ENCODE data around the gene RGS7. TPM values are rescaled to one million over a fixed set of nuclear protein-coding genes. Genes with fewer than 3 reads are reported as not detected.

RGS7 gene
- 0.65 TPM in 1 of 2 replicates, not detected in the other for total RNA-seq

GRCh38 chr1:241356519-241357365 is at the start of gene RGS7:
Gene RGS7 (minus strand): TSS chr1:241357205.

Other genes with a start within 250 kb of the RGS7 start
- 99.5 and 115 TPM in 2 replicates for gene FH, start 162.6 kb upstream of the RGS7 start, total RNA-seq
- under 0.01 TPM in 1 of 2 replicates, not detected in the other for gene KMO, start 175.2 kb upstream of the RGS7 start, total RNA-seq

Measured in epithelial cell of umbilical artery (primary cell).